ENCODE measurements around the gene SIAH3. TPM values are rescaled to one million over a fixed set of nuclear protein-coding genes. Genes with fewer than 3 reads are reported as not detected.

The SIAH3 gene
- total and polyA plus RNA-seq, 10 donors = under 0.01 to 0.20 (median 0.06) TPM; not detected in 1

DNA sequence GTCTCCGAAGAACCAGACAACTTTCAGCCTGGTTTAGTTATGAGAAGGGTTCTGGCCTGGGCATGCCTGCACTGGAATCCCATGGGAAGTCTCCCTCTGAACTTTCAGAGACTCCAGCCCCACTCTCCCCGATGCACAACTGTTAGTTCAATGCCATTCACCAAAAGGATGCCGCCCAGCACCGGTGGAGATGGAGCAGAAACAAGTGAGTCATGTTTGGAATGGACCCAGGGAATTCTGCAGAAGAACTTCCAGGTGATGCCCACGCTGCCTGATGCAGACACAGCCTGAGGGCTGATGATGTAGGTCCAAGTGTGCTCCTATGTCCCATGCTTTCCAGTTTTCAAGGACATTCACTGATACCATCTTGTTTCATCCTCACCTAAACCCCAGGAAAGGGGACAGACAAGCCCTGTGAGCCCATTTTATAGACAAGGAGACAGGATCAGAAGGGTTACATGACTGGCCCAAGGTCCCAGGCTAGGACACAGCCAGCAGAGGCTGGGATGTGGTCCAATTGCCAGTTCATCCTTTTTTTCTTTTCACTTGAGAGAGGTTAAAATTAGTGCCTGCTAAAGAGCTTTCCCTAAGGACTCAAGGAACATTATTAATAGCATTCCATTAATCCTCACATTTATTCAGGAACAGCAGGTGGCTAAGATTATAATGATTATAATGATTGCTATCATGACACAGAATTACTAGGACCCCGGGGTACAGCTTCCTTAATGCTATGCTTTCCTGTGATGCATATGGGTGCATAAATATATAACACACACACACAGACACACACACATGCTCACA, 39.5 kb downstream of the SIAH3 start:
- Histone ChIP-seq H3K27me3 (replicated peaks in 1 of 7) (no peaks in the 10 kb centered on the region), H3K9me3 (no peaks in the 10 kb centered on the region), H3K36me3 (no peaks in the 10 kb centered on the region), H3K27ac (no peak overlapping the region), H3K4me1 (no peaks in the 10 kb centered on the region), H3K4me3 (no peak overlapping the region)
- DNase-seq = no peak
- WGBS, 5 donors = 73 to 80% (median 78%) methylated on average over 6 of the region's 6 CpGs
- intact Hi-C loops (cut with DNase I; ENCODE audit: low total_unique reads) = no loop called here
- TF ChIP-seq POLR2AphosphoS5 (IDR thresholded peaks at IDR 0.05) (no peak), POLR2A (IDR thresholded peaks at IDR 0.05) (no peak)
- TF ChIP-seq, protein P1, sequence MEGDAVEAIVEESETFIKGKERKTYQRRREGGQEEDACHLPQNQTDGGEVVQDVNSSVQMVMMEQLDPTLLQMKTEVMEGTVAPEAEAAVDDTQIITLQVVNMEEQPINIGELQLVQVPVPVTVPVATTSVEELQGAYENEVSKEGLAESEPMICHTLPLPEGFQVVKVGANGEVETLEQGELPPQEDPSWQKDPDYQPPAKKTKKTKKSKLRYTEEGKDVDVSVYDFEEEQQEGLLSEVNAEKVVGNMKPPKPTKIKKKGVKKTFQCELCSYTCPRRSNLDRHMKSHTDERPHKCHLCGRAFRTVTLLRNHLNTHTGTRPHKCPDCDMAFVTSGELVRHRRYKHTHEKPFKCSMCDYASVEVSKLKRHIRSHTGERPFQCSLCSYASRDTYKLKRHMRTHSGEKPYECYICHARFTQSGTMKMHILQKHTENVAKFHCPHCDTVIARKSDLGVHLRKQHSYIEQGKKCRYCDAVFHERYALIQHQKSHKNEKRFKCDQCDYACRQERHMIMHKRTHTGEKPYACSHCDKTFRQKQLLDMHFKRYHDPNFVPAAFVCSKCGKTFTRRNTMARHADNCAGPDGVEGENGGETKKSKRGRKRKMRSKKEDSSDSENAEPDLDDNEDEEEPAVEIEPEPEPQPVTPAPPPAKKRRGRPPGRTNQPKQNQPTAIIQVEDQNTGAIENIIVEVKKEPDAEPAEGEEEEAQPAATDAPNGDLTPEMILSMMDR (IDR thresholded peaks at IDR 0.05 in 8 of 11, conservative IDR thresholded peaks at IDR 0.05 in 3 of 11) = no peak

DNA sequence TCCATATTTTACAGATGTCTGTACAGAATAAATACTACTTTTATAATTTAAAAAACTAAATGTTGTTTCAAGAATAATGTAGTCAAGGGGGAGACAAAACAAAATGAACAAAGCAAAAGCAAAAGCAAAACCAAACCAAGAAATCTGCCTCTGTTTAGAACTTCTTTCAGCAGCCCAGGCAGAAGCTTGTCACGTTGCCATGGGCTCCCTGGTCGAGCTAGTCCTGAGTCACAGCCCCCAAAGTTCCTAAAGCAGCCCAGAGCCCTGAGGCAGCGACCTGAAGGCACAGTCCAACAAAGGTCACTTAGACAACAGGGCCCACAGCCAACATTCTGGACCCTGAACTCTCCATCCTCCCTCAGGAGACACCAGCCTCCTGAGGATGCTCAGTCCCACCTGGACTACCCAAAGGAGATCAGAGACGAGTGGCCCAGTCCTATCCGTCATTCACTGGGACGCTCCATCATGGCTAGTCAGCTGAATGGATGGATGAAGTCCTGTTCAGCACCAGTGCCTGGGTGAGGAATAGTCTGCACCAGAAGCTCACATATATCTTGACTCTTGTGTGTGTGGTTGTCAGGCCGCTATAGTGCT, 41.7 kb downstream of the SIAH3 start:
- TF ChIP-seq POLR2A (IDR thresholded peaks at IDR 0.05) = no peak
- no peak for TF ChIP-seq POLR2AphosphoS5 (IDR thresholded peaks at IDR 0.05)
- TF ChIP-seq, protein P1 (IDR thresholded peaks at IDR 0.05 in 8 of 11, conservative IDR thresholded peaks at IDR 0.05 in 3 of 11) = no peak
- intact Hi-C loops (cut with DNase I; ENCODE audit: low total_unique reads) = no loop called here
- Histone ChIP-seq H3K4me3 (no peak overlapping the region), H3K27ac (no peak overlapping the region), H3K9me3 (peaks cover 0 to 4% (median 0%) of the 10 kb centered on the region in 8 donors), H3K4me1 (no peaks in the 10 kb centered on the region), H3K36me3 (no peaks in the 10 kb centered on the region), H3K27me3 (replicated peaks in 1 of 7) (no peaks in the 10 kb centered on the region)
- WGBS, 5 donors = 55 to 65% (median 61%) methylated on average over 7 of the region's 7 CpGs
- no peak for DNase-seq

DNA sequence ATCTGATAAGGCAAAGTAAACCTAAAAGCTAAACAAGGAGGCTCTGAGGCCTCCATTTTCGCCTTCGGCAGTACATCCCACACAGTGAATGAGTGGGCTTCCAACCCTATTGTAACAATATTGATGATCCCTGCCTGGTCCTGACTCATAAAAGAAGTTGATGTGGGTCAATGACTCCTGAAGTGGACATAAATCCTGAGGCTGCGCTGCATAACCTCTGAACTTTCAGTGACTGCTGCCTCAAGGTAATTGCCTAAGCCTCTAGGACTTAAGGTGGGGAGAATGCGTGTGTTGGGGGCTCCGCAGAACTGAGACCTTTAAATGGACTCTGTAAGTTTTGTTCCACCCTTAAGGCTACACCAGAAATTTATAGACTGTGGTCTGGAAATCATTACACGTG, 42.6 kb downstream of the SIAH3 start:
- TF ChIP-seq POLR2AphosphoS5 (IDR thresholded peaks at IDR 0.05) (no peak), POLR2A (IDR thresholded peaks at IDR 0.05) (no peak)
- TF ChIP-seq, protein P1 (IDR thresholded peaks at IDR 0.05 in 8 of 11, conservative IDR thresholded peaks at IDR 0.05 in 3 of 11) = no peak

DNA sequence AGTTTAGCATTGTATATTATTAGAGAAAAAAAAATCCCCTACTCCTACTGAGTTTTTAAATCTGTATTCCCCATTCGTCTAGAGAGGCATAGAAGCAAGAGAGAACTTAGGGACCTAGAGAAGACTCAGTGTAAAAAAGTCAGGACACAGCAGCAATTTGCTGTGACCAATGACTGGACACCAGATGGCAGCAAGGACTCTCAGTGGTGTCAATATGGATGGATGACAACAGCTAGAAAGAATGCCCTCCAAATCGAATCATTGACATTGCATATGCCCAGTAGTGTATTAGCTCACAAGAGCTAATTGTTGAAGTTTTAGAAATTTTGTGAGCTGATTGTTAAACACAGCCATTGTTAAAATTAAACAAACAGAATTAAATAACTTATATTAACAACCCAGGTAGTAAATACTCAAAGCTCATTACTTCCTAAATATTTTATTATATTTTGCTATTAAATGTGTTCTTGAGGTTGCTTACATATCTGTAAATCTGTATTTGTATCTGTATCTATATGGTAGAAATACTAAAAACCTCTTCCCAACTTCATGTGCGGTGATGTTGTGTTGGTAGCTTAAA, 43.9 kb downstream of the SIAH3 start:
- Histone ChIP-seq H3K36me3 (no peaks in the 10 kb centered on the region), H3K27me3 (replicated peaks in 1 of 7) (no peaks in the 10 kb centered on the region), H3K27ac (no peak overlapping the region), H3K4me3 (no peak overlapping the region), H3K4me1 (no peaks in the 10 kb centered on the region), H3K9me3 (peaks cover 0 to 4% (median 0%) of the 10 kb centered on the region in 8 donors)
- intact Hi-C loops (cut with DNase I; ENCODE audit: low total_unique reads) = no loop called here
- no peak for DNase-seq
- 33 to 66% (median 54%) methylated on average over 3 of the region's 3 CpGs for WGBS, 5 donors
- no peak for TF ChIP-seq POLR2A (IDR thresholded peaks at IDR 0.05)
- TF ChIP-seq, protein P1 (IDR thresholded peaks at IDR 0.05 in 8 of 11, conservative IDR thresholded peaks at IDR 0.05 in 3 of 11) = peak in 8 of 11 experiments; percentile 27 to 65 (median 52)

More for the DNA sequence above, 42.6 kb downstream of the SIAH3 start:
- Histone ChIP-seq H3K4me1 (no peaks in the 10 kb centered on the region), H3K27ac (no peak overlapping the region), H3K9me3 (peaks cover 0 to 4% (median 0%) of the 10 kb centered on the region in 8 donors), H3K27me3 (replicated peaks in 1 of 7) (no peaks in the 10 kb centered on the region), H3K36me3 (no peaks in the 10 kb centered on the region), H3K4me3 (no peak overlapping the region)
- intact Hi-C loops (cut with DNase I; ENCODE audit: low total_unique reads) = no loop called here
- WGBS, 5 donors = 87 to 94% (median 93%) methylated on average over 6 of the region's 6 CpGs
- no peak for DNase-seq
